CMK (cell line): Measurements from ENCODE around the gene GPC5.

Experiments
- DNase-seq: peaks from one replicate; pipeline ENCODE4 v3.0.0-alpha.2; 2010; ENCODE audit warnings: low read depth

GPC5 gene

GRCh38 chr13:91595677-91596076, 197.3 kb downstream of the GPC5 start:
- no peak for DNase-seq

DNA sequence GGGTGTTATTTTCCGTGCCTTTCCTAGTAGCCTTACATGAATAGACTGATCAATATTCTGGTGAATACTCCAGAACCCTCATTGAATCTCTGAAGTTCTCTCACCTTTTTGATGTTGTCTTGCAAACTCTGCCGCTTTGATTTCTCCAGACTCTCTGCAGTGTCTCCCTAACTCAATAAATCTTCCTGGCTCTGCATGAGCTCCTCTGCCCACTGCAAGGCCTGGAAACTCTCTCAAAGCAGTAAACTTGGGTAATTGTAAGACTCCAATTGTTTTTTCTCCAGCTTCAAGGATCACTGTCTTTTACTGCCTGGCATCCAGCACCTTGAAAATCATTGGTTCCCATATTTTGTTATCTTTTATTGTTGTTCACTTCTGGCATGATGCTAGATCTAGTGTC, 198.4 kb downstream of the GPC5 start:
- DNase-seq, result no peak

DNA sequence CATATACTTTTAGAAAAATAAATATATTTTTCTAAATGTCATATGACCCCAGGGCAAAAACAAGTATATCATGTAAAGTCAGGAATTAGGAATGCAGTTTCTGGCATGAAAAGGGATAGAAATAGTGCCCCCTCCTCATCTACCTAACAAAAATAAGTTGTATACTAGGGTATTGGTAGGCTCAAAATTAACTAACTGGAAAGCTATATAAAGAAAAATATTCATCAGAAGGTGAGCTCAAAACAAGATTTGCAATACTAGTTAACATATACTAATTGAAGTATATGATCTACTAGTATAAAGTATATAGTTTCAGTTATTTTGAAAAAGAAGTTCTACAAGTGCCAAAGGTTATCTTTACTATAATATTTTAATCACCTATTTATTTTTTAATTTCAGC, 200.2 kb downstream of the GPC5 start:
- DNase-seq, result no peak

GRCh38 chr13:91601273-91601672, 202.9 kb downstream of the GPC5 start:
- DNase-seq, result no peak

- no peak for DNase-seq
Observed at GRCh38 chr13:91601807-91602206, 203.4 kb downstream of the GPC5 start.

- DNase-seq, result no peak
Observed at GRCh38 chr13:91609353-91609752, 210.9 kb downstream of the GPC5 start.

DNA sequence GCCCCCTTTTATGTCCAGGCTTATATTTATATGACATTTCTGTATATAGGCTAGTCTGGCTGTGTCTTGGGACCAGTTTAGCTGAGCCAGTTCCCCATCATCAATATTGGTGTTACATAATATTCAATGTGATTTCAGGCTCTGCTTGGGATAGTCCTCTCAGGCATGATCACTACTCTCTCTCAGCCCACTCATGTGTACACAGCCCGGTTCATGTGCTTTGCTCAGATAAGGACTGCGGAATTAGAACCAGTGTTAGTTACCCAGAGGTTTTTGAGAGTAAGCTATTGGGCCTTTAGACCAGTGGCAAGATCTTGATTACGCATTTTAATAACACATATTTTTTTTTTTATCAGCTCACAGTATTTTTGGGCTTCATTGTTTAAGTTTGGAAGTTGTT, 219.9 kb downstream of the GPC5 start:
- no peak for DNase-seq

GRCh38 chr13:91620670-91621141, 222.3 kb downstream of the GPC5 start:
- no peak for DNase-seq

- DNase-seq, result no peak
Observed at GRCh38 chr13:91621161-91621560, 222.7 kb downstream of the GPC5 start.

GRCh38 chr13:91621963-91622362, 223.5 kb downstream of the GPC5 start:
- DNase-seq, result no peak

DNA sequence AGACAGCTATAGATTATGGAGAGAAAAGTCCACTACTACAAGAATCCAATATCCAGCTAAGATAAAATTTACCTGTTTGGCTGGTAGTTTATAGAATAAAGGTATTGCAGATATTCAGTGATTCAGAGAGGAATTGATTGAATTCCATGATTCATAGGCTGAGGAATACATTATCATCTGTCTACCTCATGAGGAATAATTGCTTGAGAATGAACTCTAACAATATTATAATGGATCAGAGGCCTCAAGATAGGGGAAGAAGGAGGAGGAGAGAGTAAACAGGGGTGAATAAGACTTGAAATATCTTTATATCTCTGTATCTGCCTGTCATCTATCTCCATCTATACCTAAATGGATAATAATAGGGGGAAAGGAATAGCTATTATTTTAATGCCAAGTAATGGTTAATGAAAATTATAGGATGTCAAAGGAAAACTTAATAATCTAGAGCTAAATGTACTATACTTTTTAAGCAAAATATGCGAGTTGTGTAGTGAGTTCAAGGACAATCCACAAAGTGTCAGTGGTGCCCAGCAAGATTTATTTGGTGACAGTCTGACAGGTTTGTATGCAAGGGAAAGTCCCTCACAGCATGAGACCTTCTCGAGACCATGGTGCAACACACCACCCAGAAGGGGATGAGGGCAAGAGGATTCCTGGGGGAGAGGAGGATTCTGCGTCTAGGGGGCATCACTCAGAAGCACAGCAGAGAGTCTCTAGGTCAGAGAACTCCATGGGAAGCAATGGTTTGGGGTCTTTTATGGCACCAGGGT, 224.5 kb downstream of the GPC5 start:
- DNase-seq, result no peak

DNA sequence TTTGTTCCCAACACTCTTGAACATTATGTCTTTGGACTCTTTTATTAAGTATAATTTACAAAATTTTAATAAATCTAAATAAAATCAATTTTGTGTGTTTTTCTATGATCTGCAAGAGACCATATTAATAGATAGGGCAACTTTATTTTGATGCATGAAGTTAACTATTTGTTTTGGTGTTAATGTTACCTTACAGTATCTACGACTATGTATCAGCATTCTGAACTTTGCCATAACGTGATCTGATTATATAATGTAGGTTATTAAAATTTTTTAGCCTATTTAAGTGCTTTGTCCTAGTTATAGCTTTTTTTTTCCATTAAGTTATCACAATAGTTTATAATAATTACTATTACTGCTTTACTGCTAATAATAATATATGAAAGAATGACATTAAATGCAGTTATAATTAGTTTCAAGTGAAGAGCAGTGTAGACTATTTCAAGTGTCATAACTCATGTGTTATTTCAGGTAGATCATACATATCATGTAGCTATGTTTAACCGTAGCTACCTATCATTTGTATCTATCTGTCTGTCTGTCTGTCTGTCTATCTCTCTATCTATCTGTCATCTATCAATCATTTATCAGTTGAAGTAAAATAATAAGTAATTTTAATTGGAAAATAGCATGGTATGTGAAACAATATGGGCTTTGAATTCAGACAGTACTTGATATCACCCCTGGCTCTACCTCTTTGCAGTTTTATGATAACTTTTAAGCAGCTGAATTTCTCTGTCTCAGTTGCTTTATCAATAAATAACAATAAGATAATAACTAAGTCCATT, 229.7 kb downstream of the GPC5 start:
- no peak for DNase-seq

DNA sequence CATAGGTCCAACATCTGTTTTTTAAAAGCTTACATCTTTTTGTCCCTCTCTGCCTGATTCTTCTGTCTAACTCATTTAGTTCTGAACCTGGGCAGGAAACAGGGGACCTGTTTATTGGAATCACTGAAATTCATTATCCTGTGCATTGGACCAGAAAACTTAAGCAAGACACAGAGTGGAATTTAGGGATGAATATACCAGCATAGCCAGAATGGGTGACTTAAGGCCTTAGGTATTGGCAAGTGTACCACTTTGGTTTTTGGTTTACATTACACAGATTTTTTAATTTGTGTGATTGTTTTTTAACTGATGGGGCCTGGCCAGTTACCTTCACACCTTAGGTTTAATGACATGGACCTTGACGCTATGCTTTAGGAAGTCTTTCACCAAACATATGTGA, 232.5 kb downstream of the GPC5 start:
- DNase-seq, result no peak

- DNase-seq, result no peak
Observed at GRCh38 chr13:91632086-91632485, 233.7 kb downstream of the GPC5 start.

GRCh38 chr13:91639330-91639729, 240.9 kb downstream of the GPC5 start:
- no peak for DNase-seq

DNA sequence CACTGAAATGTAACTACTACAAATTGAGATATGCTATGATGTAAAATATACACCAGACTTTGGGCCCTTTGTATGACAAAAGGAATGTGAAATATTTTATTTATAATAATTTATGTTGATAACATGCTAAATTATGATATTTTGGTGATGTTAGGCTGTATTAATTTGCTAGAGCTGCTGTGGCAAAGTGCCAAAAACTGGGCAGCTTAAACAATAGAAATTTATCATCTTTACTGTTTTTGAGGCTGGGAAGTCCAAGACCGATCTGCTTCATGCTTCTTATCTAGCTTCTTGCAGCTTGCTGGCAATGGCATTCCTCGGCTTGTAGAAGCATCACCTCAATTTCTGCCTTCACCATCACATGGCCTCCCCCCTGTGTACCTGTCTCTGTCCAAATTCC, 245.0 kb downstream of the GPC5 start:
- DNase-seq, result no peak

GRCh38 chr13:91644806-91645205, 246.4 kb downstream of the GPC5 start:
- DNase-seq, result no peak

GRCh38 chr13:91647361-91647990, 249.1 kb downstream of the GPC5 start:
- DNase-seq, result peak; percentile 12

DNA sequence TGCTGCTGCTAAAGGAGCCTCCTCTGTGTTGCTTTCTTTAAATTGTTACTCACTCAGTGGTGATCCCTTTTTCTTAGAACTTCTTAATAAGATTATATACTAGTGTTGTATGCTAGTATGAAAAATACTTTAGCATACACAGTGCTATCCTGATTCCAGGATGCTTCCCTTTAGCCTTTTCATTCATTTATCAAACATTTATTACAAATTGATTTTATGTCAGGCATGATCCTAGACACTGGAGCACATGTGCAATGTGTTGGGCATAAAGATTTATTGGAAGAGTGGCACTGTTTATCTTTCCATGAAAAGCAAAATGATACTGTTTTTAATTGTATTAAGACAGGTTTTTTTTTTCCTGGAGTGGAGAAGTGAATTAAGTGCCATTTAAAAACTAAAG, 249.6 kb downstream of the GPC5 start:
- no peak for DNase-seq

- no peak for DNase-seq
Observed at GRCh38 chr13:91649456-91649855, 251.0 kb downstream of the GPC5 start.

DNA sequence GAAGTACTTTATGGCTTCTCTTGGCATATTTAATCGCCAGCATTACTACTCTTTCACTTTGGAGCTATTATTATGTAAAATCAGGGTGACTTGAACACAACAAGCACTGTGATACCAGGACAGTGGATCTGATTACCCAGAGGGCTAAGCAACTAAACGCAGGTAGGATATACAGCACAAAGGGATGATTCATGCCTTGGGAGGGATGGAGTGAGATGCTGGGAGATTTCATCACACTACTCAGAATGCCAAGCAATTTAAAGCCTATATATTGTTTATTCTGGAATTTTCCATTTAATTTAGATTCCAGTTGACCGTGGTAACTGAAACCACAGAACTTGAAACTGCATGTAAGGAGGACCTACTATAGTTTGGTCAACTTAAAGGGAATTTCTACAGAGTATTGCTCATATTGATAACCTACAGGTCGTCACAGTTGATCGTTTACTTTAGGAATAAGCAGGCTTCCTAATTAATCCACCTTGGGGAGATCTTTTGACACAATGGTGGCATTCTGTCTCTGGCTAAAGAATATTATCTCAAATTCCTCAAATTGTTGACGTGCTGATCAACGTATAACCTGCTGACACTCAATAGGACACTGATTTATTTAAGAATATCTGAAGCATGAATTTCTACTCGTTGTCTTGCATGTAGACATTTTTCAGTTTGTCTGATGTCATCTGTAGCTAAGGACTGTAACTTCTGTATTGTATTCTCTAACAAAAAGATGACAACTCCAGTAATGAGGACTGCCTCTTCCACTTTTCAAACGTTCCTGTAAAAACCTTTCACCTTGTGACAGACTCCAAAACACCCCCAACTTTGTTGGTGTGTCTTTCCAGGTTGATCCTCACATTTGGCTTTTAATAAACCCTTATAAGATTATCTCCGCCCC, 254.2 kb downstream of the GPC5 start:
- DNase-seq, result no peak

- DNase-seq, result no peak
Observed at GRCh38 chr13:91655731-91656130, 257.3 kb downstream of the GPC5 start.
